NT2/D1 (cell line): ENCODE results near the gene CDC42EP1.
"Not testable (repeated sequence)": the region's sequence is repeated elsewhere in the genome, so short reads cannot be mapped to it uniquely, and the experiment has no call there.

Experiments
- DNase-seq: peaks from one replicate; pipeline ENCODE4 v3.0.0-alpha.2; 2011; ENCODE audit warnings: low read depth, low spot score
- H3K27me3 ChIP-seq: 2 replicates; pipeline ENCODE4 v1.6.0; 2011; ENCODE audit warnings: mild to moderate bottlenecking; ENCODE audit not compliant: insufficient read length, insufficient read depth
- H3K36me3 ChIP-seq: 2 replicates; pipeline ENCODE4 v1.6.1; 2011; ENCODE audit warnings: mild to moderate bottlenecking, low read length, mixed read lengths; ENCODE audit not compliant: insufficient read depth, insufficient read length
- H3K4me1 ChIP-seq: 2 replicates; pipeline ENCODE4 v1.5.1; 2011; ENCODE audit not compliant: insufficient read depth, insufficient read length
- H3K4me3 ChIP-seq: 2 replicates; pipeline ENCODE4 v1.5.1; 2011; ENCODE audit warnings: low read depth; ENCODE audit not compliant: insufficient read length
- H3K9ac ChIP-seq: 2 replicates; pipeline ENCODE4 v1.6.0; 2011; ENCODE audit warnings: low read depth; ENCODE audit not compliant: insufficient read length
- H3K9me3 ChIP-seq: 2 replicates; pipeline ENCODE4 v1.5.1; 2011; ENCODE audit warnings: mild to moderate bottlenecking, low read length; ENCODE audit not compliant: insufficient read depth
- SUZ12 ChIP-seq: IDR thresholded peaks from 2 replicates; pipeline ENCODE4 v1.6.1; 2011; ENCODE audit not compliant: insufficient read length, insufficient read depth; ENCODE audit errors: extremely low read depth
- YY1 ChIP-seq: IDR thresholded peaks from 2 replicates; pipeline ENCODE4 v1.6.1; 2011; ENCODE audit not compliant: insufficient read length, insufficient read depth
- ZNF274 ChIP-seq: IDR thresholded peaks from 2 replicates; pipeline ENCODE4 v1.6.1; 2011; ENCODE audit warnings: mild to moderate bottlenecking, low read depth, low read length

Gene CDC42EP1

GRCh38 chr22:37547251-37547741 lies 13.0 kb upstream of the CDC42EP1 start:
- no peak for TF ChIP-seq ZNF274
- TF ChIP-seq YY1, result no peak
- no peak for TF ChIP-seq SUZ12
- Histone ChIP-seq H3K4me1 (peaks cover 16% of the 10 kb centered on the region), H3K36me3 (no peaks in the 10 kb centered on the region), H3K27me3 (no peaks in the 10 kb centered on the region), H3K4me3 (no peak overlapping the region), H3K9ac (no peak overlapping the region), H3K9me3 (no peaks in the 10 kb centered on the region)
- DNase-seq, result no peak

GRCh38 chr22:37549704-37550059 lies 10.6 kb upstream of the CDC42EP1 start:
- TF ChIP-seq SUZ12 (no peak), YY1 (no peak), ZNF274 (no peak)
- Histone ChIP-seq H3K27me3 (no peaks in the 10 kb centered on the region), H3K4me3 (no peak overlapping the region), H3K4me1 (peaks cover 19% of the 10 kb centered on the region), H3K9me3 (no peaks in the 10 kb centered on the region), H3K36me3 (no peaks in the 10 kb centered on the region), H3K9ac (no peak overlapping the region)
- no peak for DNase-seq

DNA sequence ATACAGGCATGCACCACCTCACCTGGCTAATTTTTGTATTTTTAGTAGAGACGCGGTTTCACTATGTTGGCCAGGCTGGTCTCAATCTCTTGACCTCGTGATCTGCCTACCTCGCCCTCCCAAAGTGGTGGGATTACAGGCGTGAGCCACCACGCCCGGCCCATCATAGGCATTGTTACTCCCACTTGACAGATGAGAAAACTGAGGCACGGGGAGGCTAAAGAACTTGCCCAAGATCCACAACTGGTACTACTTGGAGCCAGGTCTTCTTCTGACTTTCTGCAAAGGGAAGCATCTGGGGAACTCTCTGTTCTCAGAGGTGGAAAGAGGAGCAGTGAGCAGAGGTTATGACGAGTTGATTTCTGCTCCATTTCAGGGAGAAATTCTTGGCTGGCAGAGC lies 9.4 kb upstream of the CDC42EP1 start:
- not testable (repeated sequence) for H3K9me3 ChIP-seq, H3K4me3 ChIP-seq, DNase-seq, H3K27me3 ChIP-seq, H3K9ac ChIP-seq, H3K36me3 ChIP-seq
- H3K4me1 ChIP-seq, result peaks cover 16% of the 10 kb centered on the region

DNA sequence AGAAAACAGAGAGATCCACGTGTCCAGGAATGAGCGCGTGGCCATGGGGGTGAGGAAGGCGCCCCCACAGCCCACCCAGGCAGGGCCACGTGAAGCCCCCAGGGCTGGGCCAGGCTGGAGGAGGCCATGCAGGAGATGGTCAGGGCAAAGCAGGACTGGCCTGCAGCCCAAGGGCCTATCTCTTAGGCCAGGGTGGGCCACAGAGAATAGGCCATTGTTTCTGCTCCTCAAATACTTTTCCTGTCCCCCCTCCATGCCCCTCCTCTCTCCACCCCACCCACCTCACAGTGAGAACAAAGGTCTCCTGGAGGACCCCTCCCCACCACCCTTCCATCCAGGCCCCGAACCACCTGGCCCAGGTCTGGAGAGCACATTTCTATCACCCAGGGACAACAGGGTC lies 8.3 kb upstream of the CDC42EP1 start:
- TF ChIP-seq ZNF274 (no peak), SUZ12 (no peak), YY1 (no peak)
- H3K36me3 ChIP-seq, result no peaks in the 10 kb centered on the region
- no peaks in the 10 kb centered on the region for H3K9me3 ChIP-seq
- H3K4me3 ChIP-seq, result no peak overlapping the region
- DNase-seq, result no peak
- H3K9ac ChIP-seq, result no peak overlapping the region
- no peaks in the 10 kb centered on the region for H3K27me3 ChIP-seq
- peaks cover 14% of the 10 kb centered on the region for H3K4me1 ChIP-seq

- Histone ChIP-seq H3K4me1 (peaks cover 12% of the 10 kb centered on the region), H3K9ac (no peak overlapping the region), H3K27me3 (no peaks in the 10 kb centered on the region), H3K9me3 (no peaks in the 10 kb centered on the region), H3K36me3 (no peaks in the 10 kb centered on the region), H3K4me3 (no peak overlapping the region)
- TF ChIP-seq ZNF274 (no peak), YY1 (no peak), SUZ12 (no peak)
- DNase-seq, result peak; percentile 54
Measured at GRCh38 chr22:37552524-37553163, 7.6 kb upstream of the CDC42EP1 start.

- no peaks in the 10 kb centered on the region for H3K9me3 ChIP-seq
- H3K4me1 ChIP-seq, result peaks cover 11% of the 10 kb centered on the region
- no peak overlapping the region for H3K9ac ChIP-seq
- no peaks in the 10 kb centered on the region for H3K27me3 ChIP-seq
- no peaks in the 10 kb centered on the region for H3K36me3 ChIP-seq
- no peak overlapping the region for H3K4me3 ChIP-seq
- TF ChIP-seq YY1 (no peak), SUZ12 (no peak), ZNF274 (no peak)
- no peak for DNase-seq
Measured at GRCh38 chr22:37553725-37554124, 6.6 kb upstream of the CDC42EP1 start.

DNA sequence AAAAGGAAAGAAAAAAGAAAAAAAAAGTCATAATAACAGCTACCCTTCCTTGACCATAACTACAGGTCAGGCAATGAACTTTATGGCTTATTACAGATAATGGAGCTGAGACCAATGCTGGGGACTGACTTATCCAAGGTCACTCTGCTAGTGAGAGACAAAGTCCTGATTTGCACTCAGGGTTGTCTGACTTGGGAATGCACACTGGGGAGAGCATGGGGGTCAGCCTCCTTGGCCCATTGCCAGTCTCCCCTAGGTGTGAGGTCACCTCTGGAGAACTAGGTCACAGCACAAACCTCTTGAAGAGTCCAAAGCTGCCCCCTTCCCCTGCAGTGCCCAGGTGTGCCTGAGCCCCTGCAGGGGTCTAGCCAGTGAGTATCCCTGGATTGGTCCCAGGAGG lies 5.3 kb upstream of the CDC42EP1 start:
- Histone ChIP-seq H3K27me3 (no peaks in the 10 kb centered on the region), H3K36me3 (no peaks in the 10 kb centered on the region), H3K4me3 (no peak overlapping the region), H3K9me3 (no peaks in the 10 kb centered on the region), H3K4me1 (peaks cover 11% of the 10 kb centered on the region), H3K9ac (no peak overlapping the region)
- no peak for TF ChIP-seq YY1
- TF ChIP-seq SUZ12, result no peak
- no peak for TF ChIP-seq ZNF274
- DNase-seq, result no peak

- peak; percentile 36 for DNase-seq
- no peak overlapping the region for H3K9ac ChIP-seq
- H3K27me3 ChIP-seq, result no peaks in the 10 kb centered on the region
- H3K36me3 ChIP-seq, result no peaks in the 10 kb centered on the region
- H3K4me1 ChIP-seq, result peaks cover 11% of the 10 kb centered on the region
- H3K9me3 ChIP-seq, result no peaks in the 10 kb centered on the region
- no peak overlapping the region for H3K4me3 ChIP-seq
- TF ChIP-seq ZNF274 (no peak), YY1 (no peak), SUZ12 (no peak)
Measured at GRCh38 chr22:37556710-37557109, 3.6 kb upstream of the CDC42EP1 start.
